PC-3 (cell line): Measurements from ENCODE around the gene FRMD6.

Experiments
- EZH2 ChIP-seq: fragments of 300-600 bp; sonication (generic); IDR thresholded peaks from one replicate; pipeline ENCODE4 v1.6.1; 2017; ENCODE audit warnings: antibody characterized with exemption, mild to moderate bottlenecking, low read length; ENCODE audit not compliant: unreplicated experiment
- TF ChIP-seq, protein P1 (sequence below): fragments of 300-600 bp; sonication (generic); conservative IDR thresholded peaks from 2 replicates; pipeline ENCODE4 v1.5.1; 2017; ENCODE audit warnings: antibody characterized with exemption, low read depth, mild to moderate bottlenecking, low read length

DNA sequence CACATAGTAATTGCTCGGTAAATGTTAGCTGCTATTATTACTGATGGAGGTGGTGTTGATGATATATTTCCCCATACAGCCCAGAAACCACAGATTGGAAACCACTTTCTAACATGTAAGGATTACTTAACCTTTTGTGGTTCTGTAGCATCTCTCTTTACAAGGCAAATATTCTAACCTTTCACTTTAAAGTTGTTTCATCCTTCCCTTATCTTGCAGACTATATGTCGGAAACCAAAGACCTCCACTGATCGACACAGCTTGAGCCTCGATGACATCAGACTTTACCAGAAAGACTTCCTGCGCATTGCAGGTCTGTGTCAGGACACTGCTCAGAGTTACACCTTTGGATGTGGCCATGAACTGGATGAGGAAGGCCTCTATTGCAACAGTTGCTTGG is 75.8 kb downstream of the FRMD6 start:
- TF ChIP-seq, protein P1, sequence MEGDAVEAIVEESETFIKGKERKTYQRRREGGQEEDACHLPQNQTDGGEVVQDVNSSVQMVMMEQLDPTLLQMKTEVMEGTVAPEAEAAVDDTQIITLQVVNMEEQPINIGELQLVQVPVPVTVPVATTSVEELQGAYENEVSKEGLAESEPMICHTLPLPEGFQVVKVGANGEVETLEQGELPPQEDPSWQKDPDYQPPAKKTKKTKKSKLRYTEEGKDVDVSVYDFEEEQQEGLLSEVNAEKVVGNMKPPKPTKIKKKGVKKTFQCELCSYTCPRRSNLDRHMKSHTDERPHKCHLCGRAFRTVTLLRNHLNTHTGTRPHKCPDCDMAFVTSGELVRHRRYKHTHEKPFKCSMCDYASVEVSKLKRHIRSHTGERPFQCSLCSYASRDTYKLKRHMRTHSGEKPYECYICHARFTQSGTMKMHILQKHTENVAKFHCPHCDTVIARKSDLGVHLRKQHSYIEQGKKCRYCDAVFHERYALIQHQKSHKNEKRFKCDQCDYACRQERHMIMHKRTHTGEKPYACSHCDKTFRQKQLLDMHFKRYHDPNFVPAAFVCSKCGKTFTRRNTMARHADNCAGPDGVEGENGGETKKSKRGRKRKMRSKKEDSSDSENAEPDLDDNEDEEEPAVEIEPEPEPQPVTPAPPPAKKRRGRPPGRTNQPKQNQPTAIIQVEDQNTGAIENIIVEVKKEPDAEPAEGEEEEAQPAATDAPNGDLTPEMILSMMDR = no peak
- TF ChIP-seq EZH2 = no peak
